Testis (tissue), 3 donors: ENCODE data around the gene PTCH2. TPM values are rescaled to one million over a fixed set of nuclear protein-coding genes. Genes with fewer than 3 reads are reported as not detected.
A peak's percentile ranks its signal among the peaks of the same experiment; 100 is the strongest.

Source experiments
- DNase-seq: peaks from one replicate; pipeline ENCODE4 v3.0.0-alpha.2; 2019
- H3K27ac ChIP-seq, 2 donors: fragments of 200-600 bp; sonication (generic); one replicate each; pipeline ENCODE4 v1.5.1; 2019
- H3K27me3 ChIP-seq: fragments of 200-600 bp; sonication (generic); one replicate; pipeline ENCODE4 v1.5.1; 2019
- H3K36me3 ChIP-seq: fragments of 200-600 bp; sonication (generic); one replicate; pipeline ENCODE4 v1.5.1; 2017; ENCODE audit warnings: low read depth; ENCODE audit errors: missing control alignments
- H3K4me1 ChIP-seq: fragments of 200-600 bp; sonication (generic); one replicate; pipeline ENCODE4 v1.5.1; 2019
- H3K4me3 ChIP-seq, 2 donors: fragments of 200-600 bp; sonication (generic); one replicate each; pipeline ENCODE4 v1.5.1; 2017 to 2019
- H3K9me3 ChIP-seq: fragments of 200-600 bp; sonication (generic); one replicate; pipeline ENCODE4 v1.5.1; 2017
- POLR2A ChIP-seq: fragments of 450-650 bp; IDR thresholded peaks from one replicate; pipeline ENCODE4 v1.6.1; 2017; ENCODE audit warnings: antibody characterized with exemption, mild to moderate bottlenecking, moderate library complexity
- WGBS, 2 donors: methylation state at CpG; one replicate each; pipeline ENCODE4 v1.1.5; 2018; 5-methylcytosine and 5-hydroxymethylcytosine counted together
- intact Hi-C: fragments of 100-400 bp; cut with DNase I; formaldehyde crosslinking; loops from one replicate; pipeline ENCODE4 v1.15.1; 2023; ENCODE audit warnings: low total_unique reads
- polyA plus RNA-seq: library from polyadenylated mRNA; stranded (reverse); fragments of 350-450 nt; fragmentation: Illumina TruSeq; extraction: RNeasy Lipid Tissue Mini Kit (QIAGEN cat#74804); gene quantifications from one replicate; pipeline ENCODE4 v1.2.3, GENCODE V29; 2014; ENCODE audit warnings: low read depth, low replicate concordance; ENCODE audit not compliant: insufficient read depth
- total RNA-seq, 2 donors: library from RNA; depleted of rRNA; stranded (reverse); fragments of >200 nt; gene quantifications; one replicate each; pipeline ENCODE4 v1.2.3, GENCODE V29; 2016
- TF ChIP-seq, protein P1 (sequence below), 3 experiments: fragments of 450-650 bp in 2 of 3; fragments of 200-600 bp in 1 of 3; sonication (generic) in 1 of 3; IDR thresholded peaks; one replicate each; pipeline ENCODE4 v1.5.1; 2016 to 2019; ENCODE audit warnings: antibody characterized with exemption in 3 of 3, mild to moderate bottlenecking in 2 of 3, moderate library complexity in 1 of 3

The PTCH2 gene
- total and polyA plus RNA-seq, 3 donors from 2014 or later, result 15.2 to 47.8 (median 36.8) TPM

DNA sequence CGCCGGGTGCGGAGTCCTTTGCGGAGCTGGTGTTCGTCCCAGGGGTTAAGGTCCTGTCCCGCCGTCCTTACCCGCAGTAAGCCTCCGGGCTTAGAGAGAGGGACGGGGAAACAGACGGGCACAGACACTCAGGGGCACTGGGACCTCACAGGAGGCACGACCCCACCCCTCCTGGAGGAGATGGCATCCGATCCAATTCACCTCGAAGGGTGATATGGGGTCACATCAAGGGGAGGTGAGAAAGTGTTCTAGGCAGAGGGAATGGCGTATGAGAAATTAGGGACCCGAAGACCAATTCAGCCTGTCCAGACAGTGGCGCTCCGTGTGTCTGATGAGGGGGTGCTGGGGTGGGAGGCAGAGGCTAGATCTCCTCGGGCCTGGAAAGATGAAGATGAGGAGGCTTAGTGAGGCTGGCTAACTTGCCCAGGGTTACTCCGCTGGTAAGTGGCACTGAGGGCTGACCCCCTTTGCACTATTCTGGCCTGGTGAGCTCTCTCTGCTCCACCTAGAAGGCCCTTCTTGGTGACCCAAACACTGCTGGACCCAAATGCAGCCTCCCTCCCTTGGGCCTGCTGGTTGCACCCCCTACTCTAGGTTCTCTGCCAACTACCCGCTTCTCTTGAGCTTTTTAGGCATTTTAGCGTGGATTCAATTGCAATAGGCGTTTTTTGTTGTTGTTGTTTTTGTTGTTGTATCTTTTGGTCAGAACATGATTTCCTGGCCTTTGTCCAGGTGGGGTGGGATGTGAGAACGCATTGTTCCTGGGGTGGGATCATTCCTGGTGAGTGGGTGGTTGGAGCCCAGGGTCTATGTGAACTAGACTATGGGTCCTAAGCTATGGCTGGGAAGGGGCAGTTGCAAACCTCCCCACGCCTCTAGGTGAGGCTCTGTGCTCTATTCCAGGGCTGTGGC is 22.5 kb downstream of the PTCH2 start:
- Histone ChIP-seq H3K36me3 (no peaks in the 10 kb centered on the region), H3K4me3 (peak overlapping the region; percentile 41 to 67), H3K9me3 (no peaks in the 10 kb centered on the region), H3K27me3 (no peaks in the 10 kb centered on the region), H3K4me1 (peaks cover 16% of the 10 kb centered on the region), H3K27ac (peak overlapping the region; percentile 86 to 89)
- no peak for DNase-seq
- intact Hi-C loops, result no loop called here
- no peak for TF ChIP-seq POLR2A
- TF ChIP-seq, protein P1, sequence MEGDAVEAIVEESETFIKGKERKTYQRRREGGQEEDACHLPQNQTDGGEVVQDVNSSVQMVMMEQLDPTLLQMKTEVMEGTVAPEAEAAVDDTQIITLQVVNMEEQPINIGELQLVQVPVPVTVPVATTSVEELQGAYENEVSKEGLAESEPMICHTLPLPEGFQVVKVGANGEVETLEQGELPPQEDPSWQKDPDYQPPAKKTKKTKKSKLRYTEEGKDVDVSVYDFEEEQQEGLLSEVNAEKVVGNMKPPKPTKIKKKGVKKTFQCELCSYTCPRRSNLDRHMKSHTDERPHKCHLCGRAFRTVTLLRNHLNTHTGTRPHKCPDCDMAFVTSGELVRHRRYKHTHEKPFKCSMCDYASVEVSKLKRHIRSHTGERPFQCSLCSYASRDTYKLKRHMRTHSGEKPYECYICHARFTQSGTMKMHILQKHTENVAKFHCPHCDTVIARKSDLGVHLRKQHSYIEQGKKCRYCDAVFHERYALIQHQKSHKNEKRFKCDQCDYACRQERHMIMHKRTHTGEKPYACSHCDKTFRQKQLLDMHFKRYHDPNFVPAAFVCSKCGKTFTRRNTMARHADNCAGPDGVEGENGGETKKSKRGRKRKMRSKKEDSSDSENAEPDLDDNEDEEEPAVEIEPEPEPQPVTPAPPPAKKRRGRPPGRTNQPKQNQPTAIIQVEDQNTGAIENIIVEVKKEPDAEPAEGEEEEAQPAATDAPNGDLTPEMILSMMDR (IDR thresholded peaks at IDR 0.05), result no peak
- 29 to 33% methylated on average over 20 to 25 of the region's 25 CpGs for WGBS, 2 donors

DNA sequence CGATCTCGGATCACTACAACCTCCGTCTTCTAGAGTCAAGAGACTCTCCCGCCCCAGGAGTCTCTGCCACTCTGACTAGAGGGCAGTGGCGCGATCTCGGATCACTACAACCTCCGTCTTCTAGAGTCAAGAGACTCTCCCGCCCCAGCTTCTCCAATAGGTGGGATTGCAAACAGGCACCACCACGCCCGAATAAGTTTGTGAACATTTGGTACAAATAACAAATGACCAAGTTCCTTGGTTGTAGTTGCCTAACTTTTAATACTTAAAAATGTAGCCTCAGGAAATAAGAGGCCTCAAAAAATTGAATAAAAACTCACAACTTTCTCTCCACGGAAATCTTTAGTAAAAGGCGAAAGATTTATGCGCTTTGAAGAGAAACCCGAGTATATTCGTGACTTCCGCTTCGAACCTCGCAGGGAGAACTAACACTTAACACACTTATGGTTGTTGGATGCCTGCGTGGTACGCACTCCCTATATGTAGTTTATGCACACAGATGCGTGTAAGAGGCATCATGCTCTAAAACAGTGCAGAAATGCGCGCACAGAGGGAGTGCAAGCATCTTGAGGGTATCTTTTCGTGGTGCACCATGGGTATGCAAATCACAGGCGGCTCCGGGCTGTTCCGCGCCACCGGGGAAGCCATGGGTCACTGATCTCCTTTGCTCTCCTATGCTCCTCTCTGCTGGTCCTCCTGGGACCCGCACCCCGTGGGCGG is 23.3 kb downstream of the PTCH2 start:
- peak overlapping the region; percentile 41 to 67 for H3K4me3 ChIP-seq
- H3K4me1 ChIP-seq, result peaks cover 16% of the 10 kb centered on the region
- no peaks in the 10 kb centered on the region for H3K9me3 ChIP-seq
- H3K27ac ChIP-seq, result peak overlapping the region; percentile 86 to 89
- no peaks in the 10 kb centered on the region for H3K27me3 ChIP-seq
- intact Hi-C loops, result no loop called here
- DNase-seq, result peak; percentile 79
- TF ChIP-seq, protein P1 (IDR thresholded peaks at IDR 0.05), result no peak
- TF ChIP-seq POLR2A, result peak; percentile 22
- 18 to 19% methylated on average over 30 to 33 of the region's 33 CpGs for WGBS, 2 donors
- no peaks in the 10 kb centered on the region for H3K36me3 ChIP-seq

DNA sequence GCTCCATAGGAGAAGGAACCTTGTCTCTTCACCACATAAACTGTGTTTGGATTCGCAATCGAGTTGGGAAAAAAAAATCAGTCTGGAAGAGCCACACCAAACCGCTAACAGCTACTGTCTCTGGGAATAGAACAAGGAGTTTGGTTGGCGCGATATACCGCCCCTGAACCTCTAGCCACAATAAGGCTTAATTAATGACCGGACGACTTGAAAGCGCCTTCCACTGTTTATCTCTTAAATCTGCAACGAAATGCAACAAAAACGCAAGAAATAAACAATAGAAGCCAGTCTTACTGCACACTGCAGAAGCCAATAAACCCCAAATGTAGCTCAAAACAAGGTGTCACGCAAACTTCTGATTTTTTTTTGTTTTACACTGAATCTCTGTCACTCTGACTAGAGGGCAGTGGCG is 23.9 kb downstream of the PTCH2 start:
- H3K27me3 ChIP-seq, result no peaks in the 10 kb centered on the region
- DNase-seq, result no peak
- TF ChIP-seq POLR2A, result no peak
- TF ChIP-seq, protein P1 (IDR thresholded peaks at IDR 0.05), result no peak
- peak overlapping the region; percentile 13 to 67 for H3K4me3 ChIP-seq
- intact Hi-C loops, result no loop called here
- no peaks in the 10 kb centered on the region for H3K36me3 ChIP-seq
- H3K9me3 ChIP-seq, result no peaks in the 10 kb centered on the region
- 20 to 34% methylated on average over 13 of the region's 13 CpGs for WGBS, 2 donors
- peak overlapping the region; percentile 86 to 89 for H3K27ac ChIP-seq
- H3K4me1 ChIP-seq, result peaks cover 16% of the 10 kb centered on the region

DNA sequence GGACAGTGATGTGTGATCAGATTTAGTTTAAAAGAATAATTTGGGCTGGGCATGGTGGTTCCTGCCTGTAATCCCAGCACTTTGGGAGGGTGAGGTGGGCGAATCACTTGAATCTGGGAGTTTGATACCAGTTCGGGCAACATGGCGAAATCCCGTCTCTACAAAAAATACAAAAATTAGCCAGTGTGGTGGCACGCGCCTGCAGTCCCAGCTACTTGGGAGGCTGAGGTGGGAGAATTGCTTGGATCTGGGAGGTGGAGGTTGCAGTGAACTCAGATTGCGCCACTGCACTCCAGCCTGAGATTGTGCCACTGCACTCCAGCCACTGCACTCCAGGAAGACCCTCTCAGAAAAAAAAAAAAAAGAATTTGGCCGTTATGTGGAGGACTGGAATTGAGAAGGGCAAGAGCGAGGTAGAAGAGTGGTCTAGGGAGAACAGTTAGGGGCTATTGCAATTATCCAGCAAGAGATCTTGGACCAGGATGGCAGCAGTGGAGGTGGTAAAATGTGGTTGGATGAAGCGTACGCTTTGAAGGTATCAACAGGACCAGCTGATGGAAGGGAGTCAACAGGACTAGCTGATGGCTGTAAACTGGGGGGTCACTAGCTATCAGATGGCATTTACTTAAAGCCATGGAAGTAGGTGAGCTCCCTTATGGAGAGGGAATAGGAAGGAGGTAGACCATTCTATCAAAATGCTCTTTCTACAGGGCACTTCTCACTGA is 25.1 kb downstream of the PTCH2 start:
- intact Hi-C loops, result no loop called here
- 83 to 92% methylated on average over 11 of the region's 11 CpGs for WGBS, 2 donors

More for the DNA sequence above, 25.1 kb downstream of the PTCH2 start:
- Histone ChIP-seq H3K36me3 (no peaks in the 10 kb centered on the region), H3K4me1 (peaks cover 16% of the 10 kb centered on the region), H3K27me3 (no peaks in the 10 kb centered on the region), H3K4me3 (no peak overlapping the region), H3K9me3 (no peaks in the 10 kb centered on the region), H3K27ac (no peak overlapping the region)
- DNase-seq, result no peak
- no peak for TF ChIP-seq POLR2A
- TF ChIP-seq, protein P1 (IDR thresholded peaks at IDR 0.05), result no peak
